Measurements from ENCODE around the gene LDLRAD4. TPM values are rescaled to one million over a fixed set of nuclear protein-coding genes. Genes with fewer than 3 reads are reported as not detected.

The LDLRAD4 gene
- 1 to 10 TPM; 1.7 to 8.5 (median 3.7) TPM for polyA plus RNA-seq

GRCh38 chr18:13218368-13218991 is at the start of gene LDLRAD4:
TSS of gene LDLRAD4 (plus strand) at chr18:13218760.
- WGBS, 3 donors: 1% methylated on average over 40 to 57 of the region's 57 CpGs
- H3K27ac ChIP-seq (ENCODE audit: low read depth, low read length): no peak within 1 kb of the TSS

- 89 to 91% (median 91%) methylated on average over 14 of the region's 14 CpGs for WGBS, 3 donors
- H3K27ac ChIP-seq (ENCODE audit: low read depth, low read length): no peak overlapping the region
These were observed 44.9 kb upstream of the LDLRAD4 start for GRCh38 chr18:13173578-13174145.

GRCh38 chr18:13175266-13175665 is 43.3 kb upstream of the LDLRAD4 start:
- H3K27ac ChIP-seq (ENCODE audit: low read depth, low read length): no peak overlapping the region
- 46 to 61% (median 51%) methylated on average over 8 of the region's 8 CpGs for WGBS, 3 donors

- H3K27ac ChIP-seq (ENCODE audit: low read depth, low read length): no peak overlapping the region
- 80 to 93% (median 83%) methylated on average over 6 of the region's 6 CpGs for WGBS, 3 donors
These were observed 42.8 kb upstream of the LDLRAD4 start for GRCh38 chr18:13175754-13176210.

- 87 to 93% (median 88%) methylated on average over 13 of the region's 13 CpGs for WGBS, 3 donors
- no peak overlapping the region for H3K27ac ChIP-seq (ENCODE audit: low read depth, low read length)
These were observed 41.7 kb upstream of the LDLRAD4 start for GRCh38 chr18:13176847-13177246.

GRCh38 chr18:13178197-13178596 is 40.4 kb upstream of the LDLRAD4 start:
- WGBS, 3 donors: 85 to 90% (median 86%) methylated on average over 7 of the region's 7 CpGs
- H3K27ac ChIP-seq (ENCODE audit: low read depth, low read length): no peak overlapping the region

GRCh38 chr18:13178976-13179375 is 39.6 kb upstream of the LDLRAD4 start:
- no peak overlapping the region for H3K27ac ChIP-seq (ENCODE audit: low read depth, low read length)
- WGBS, 3 donors: 81 to 92% (median 89%) methylated on average over 4 of the region's 4 CpGs

GRCh38 chr18:13179566-13180113 is 38.9 kb upstream of the LDLRAD4 start:
- H3K27ac ChIP-seq (ENCODE audit: low read depth, low read length): no peak overlapping the region
- WGBS, 3 donors: 49 to 86% (median 72%) methylated on average over 9 of the region's 9 CpGs

DNA sequence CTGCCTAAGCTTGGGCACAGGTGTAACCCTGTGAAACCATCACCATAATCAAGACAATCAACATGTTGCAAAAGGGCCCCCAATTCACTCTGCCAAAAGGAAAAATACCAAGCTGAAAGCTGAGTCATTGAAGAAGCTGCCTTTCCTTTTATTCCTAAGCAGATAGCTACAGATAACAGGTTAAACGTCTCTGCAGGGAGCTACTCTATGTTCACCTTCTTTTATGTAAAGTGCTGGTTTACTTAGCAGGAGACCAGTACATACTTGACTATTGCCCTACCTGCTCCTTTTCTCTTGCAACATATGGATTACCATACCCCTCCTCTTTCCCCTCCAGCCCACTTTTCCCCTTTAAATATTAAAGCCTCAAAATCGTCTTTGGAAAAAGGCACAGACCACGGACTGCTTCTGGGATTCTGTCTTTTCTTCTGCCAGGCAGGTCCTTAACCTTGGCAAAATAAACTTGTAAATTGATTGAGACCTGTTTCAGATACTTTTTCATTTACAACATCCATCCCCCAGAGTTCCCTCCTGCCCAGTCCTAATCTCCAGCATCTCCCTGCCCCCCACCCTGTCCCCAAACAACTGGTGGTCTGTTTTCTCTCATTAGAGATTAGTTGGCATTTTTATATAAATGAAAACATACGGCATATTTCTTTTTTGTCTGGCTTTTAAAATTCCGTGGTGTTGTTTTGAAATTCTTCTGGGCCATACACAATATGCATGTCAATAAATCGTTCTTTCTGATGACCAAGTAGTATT is 37.8 kb upstream of the LDLRAD4 start:
- no peak overlapping the region for H3K27ac ChIP-seq (ENCODE audit: low read depth, low read length)
- 58 to 68% (median 65%) methylated on average over 6 of the region's 6 CpGs for WGBS, 3 donors

DNA sequence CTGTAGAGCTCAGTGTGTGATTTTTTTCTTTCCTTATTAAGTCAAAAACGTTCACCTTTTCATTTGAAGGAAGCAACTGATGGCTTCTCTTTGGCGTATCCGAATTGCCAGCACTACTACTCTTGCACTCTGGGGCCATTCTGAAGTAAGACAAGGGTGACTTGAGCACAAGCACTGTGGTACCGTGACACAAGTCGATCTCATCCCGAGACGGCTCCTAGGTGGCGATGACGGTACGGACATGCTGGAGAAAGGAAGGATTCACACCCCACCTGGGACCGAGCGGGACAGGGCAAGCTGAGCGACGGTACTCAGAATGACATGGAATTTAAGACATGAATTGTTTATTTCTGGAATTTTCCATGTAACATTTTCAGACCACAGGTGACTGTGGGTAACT is 36.8 kb upstream of the LDLRAD4 start:
- no peak overlapping the region for H3K27ac ChIP-seq (ENCODE audit: low read depth, low read length)
- WGBS, 3 donors: 80 to 88% (median 85%) methylated on average over 14 of the region's 14 CpGs

- H3K27ac ChIP-seq (ENCODE audit: low read depth, low read length): no peak overlapping the region
- WGBS, 3 donors: 75 to 80% (median 77%) methylated on average over 5 of the region's 5 CpGs
These were observed 35.2 kb upstream of the LDLRAD4 start for GRCh38 chr18:13183359-13183758.

DNA sequence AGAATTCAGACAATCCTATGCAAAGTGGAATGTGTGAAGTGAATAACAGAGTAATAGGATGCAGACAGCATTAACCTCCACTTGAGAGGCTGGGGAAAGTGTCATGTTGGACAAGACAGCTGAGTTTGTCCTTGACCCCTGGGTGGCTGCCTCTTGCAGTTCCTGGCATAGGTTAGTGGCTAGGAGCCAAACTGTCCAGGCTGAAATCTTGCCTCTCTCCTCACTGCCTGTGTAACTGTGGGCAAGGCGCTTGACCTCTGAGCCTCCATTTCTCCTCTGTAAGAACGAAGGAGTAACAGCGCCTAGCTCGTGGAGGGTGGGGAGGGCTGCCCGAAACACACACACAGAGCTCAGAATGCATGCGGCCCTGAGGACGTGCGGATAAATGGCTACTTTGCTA is 34.8 kb upstream of the LDLRAD4 start:
- no peak overlapping the region for H3K27ac ChIP-seq (ENCODE audit: low read depth, low read length)
- 84 to 92% (median 87%) methylated on average over 8 of the region's 8 CpGs for WGBS, 3 donors

DNA sequence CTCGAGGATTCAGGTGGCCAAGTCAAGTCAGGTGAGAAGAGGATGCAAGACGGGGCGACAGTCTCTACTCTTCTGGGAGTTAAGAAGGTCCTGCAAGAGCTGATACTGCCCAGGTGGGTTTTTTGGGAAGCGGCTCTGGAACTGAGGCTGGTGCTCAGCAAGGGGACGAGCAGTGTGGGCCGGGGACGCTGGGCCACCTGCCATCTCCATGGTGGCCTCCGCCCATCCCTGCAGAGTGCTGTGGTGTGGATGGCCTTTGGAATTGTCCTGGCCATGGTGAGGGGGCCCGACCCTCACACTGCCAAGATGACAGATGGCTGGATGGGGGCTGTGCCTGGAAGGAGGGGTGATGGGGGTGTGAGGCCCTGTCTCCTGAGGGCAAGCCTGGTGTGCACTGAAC is 34.2 kb upstream of the LDLRAD4 start:
- H3K27ac ChIP-seq (ENCODE audit: low read depth, low read length): no peak overlapping the region
- WGBS, 3 donors: 94 to 96% (median 96%) methylated on average over 9 of the region's 9 CpGs

DNA sequence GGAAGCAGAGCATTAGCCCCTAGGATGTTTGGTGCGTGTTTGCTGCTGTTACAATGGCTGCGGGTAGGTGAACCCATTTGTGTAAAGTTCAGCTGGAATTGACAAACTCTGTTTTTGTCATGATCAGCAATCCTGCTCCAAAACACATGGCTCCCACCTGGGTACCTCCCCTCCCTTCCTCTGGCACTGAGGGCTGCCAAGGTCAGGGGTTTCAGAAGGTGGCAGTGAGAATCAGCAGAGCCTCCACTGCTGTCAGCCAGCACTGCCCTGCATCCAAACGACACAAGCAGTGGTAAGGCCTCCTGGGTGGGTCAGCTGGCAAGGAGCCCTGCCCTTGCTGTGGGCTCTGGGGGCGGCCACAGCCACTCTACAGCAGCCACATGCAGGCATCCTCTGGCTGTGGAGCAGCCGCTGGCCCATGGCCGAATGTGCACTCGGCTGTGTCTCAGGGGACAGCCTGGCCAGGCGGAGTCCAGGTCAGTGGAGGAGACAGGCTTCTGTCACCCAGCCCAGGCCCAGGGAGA is 32.8 kb upstream of the LDLRAD4 start:
- no peak overlapping the region for H3K27ac ChIP-seq (ENCODE audit: low read depth, low read length)
- 68 to 84% (median 76%) methylated on average over 8 of the region's 8 CpGs for WGBS, 3 donors

DNA sequence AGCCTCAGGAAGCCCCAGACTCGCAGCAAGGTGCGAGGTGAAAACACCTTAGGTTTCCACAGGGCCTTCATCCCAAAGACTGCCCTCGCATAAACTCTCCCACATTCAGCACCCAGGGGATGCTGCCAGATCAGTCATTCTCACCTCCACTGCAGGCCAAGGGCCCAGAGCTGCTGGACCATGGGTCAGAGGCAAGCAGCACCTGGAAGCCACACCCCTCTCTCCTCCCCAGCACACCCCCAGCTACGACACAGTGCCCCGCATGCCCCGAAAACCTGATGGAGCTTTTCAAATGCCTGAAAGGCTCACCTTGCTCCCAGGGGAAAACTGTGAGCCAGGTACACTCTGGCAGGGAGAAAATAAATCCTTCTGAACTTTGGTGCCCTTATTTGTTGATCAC is 31.9 kb upstream of the LDLRAD4 start:
- WGBS, 3 donors: 61 to 87% (median 85%) methylated on average over 6 of the region's 6 CpGs
- no peak overlapping the region for H3K27ac ChIP-seq (ENCODE audit: low read depth, low read length)

- WGBS, 3 donors: 82 to 90% (median 89%) methylated on average over 4 of the region's 4 CpGs
- no peak overlapping the region for H3K27ac ChIP-seq (ENCODE audit: low read depth, low read length)
These were observed 31.1 kb upstream of the LDLRAD4 start for GRCh38 chr18:13187498-13187897.

- 50 to 76% (median 71%) methylated on average over 3 of the region's 3 CpGs for WGBS, 3 donors
- no peak overlapping the region for H3K27ac ChIP-seq (ENCODE audit: low read depth, low read length)
These were observed 27.5 kb upstream of the LDLRAD4 start for GRCh38 chr18:13191031-13191430.

DNA sequence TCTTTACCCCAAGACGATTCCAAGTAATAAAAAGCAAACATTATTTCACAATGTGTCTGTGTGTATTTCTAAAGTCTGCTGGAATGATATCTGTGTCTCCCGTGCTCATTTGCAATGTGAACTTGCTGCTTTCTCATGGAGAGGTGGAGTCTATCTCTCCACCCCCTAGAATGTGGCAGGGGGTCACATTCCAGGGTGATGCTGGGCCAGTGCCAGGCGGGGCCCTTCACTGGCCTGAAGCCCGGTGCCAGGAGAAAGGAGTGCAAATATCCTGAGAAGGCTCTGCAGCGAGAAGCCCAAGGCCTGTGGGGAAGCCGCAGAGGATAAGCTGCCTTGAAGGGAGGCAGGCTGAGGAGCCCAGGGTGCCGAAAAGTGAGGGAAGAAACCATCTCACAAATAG is 26.8 kb upstream of the LDLRAD4 start:
- WGBS, 3 donors: 21 to 62% (median 58%) methylated on average over 7 of the region's 7 CpGs
- no peak overlapping the region for H3K27ac ChIP-seq (ENCODE audit: low read depth, low read length)

- 80 to 91% (median 84%) methylated on average over 2 of the region's 2 CpGs for WGBS, 3 donors
- H3K27ac ChIP-seq (ENCODE audit: low read depth, low read length): no peak overlapping the region
These were observed 25.6 kb upstream of the LDLRAD4 start for GRCh38 chr18:13192970-13193369.
